NCI-H2081 (cell line): ENCODE measurements around the gene SLC10A2.
"Not testable (repeated sequence)": the region's sequence is repeated elsewhere in the genome, so short reads cannot be mapped to it uniquely, and the experiment has no call there.

Source experiments
- DNase-seq, 2 experiments: peaks; one replicate each; lab custom pipeline; 2025; lab: John Stamatoyannopoulos, UW

SLC10A2 gene, protein sequence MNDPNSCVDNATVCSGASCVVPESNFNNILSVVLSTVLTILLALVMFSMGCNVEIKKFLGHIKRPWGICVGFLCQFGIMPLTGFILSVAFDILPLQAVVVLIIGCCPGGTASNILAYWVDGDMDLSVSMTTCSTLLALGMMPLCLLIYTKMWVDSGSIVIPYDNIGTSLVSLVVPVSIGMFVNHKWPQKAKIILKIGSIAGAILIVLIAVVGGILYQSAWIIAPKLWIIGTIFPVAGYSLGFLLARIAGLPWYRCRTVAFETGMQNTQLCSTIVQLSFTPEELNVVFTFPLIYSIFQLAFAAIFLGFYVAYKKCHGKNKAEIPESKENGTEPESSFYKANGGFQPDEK

DNA sequence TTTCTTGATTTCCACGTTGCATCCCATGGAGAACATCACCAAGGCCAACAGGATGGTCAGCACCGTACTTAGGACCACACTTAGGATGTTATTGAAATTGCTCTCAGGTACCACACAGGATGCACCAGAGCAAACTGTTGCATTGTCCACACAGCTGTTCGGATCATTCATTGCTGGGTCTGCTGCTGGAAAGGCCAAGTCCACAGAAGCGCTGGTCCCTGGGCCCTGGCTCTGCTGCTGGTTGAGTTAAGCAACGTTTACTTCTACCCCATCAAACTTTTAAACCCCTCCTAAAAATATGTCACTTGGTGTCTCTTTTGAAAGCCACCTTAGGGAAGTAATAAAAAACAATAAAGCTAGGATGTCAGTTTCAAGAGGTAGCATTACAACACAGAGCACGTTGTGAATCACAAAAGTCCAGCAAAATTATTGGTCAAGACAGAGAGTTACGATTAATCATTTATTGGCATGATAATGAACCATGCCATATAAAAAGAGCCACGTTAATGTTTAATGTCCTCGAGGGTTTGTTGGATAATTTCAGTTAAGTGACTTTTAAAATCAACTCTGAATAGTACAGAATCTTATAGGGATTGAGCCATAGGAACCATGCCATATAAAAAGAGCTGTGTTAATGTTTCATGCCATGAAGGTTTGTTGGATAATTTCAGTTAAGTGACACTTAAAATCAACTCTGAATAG, at the start of gene SLC10A2:
TSS of gene SLC10A2 (minus strand) at position 339 of the 702 bp plus-strand sequence. CDS start at position 171, 168 bp downstream.
- no peak for DNase-seq

GRCh38 chr13:103107580-103107979, 41.4 kb upstream of the SLC10A2 start:
- DNase-seq: no peak

GRCh38 chr13:103104340-103104739, 38.1 kb upstream of the SLC10A2 start:
- no peak for DNase-seq

- DNase-seq: not testable (repeated sequence)
Measured at GRCh38 chr13:103103456-103103855, 37.2 kb upstream of the SLC10A2 start.

- no peak for DNase-seq
Measured at GRCh38 chr13:103102482-103102881, 36.3 kb upstream of the SLC10A2 start.

GRCh38 chr13:103101901-103102300, 35.7 kb upstream of the SLC10A2 start:
- DNase-seq: no peak

- no peak for DNase-seq
Measured at GRCh38 chr13:103101500-103101899, 35.3 kb upstream of the SLC10A2 start.

GRCh38 chr13:103100830-103101229, 34.6 kb upstream of the SLC10A2 start:
- DNase-seq: no peak

DNA sequence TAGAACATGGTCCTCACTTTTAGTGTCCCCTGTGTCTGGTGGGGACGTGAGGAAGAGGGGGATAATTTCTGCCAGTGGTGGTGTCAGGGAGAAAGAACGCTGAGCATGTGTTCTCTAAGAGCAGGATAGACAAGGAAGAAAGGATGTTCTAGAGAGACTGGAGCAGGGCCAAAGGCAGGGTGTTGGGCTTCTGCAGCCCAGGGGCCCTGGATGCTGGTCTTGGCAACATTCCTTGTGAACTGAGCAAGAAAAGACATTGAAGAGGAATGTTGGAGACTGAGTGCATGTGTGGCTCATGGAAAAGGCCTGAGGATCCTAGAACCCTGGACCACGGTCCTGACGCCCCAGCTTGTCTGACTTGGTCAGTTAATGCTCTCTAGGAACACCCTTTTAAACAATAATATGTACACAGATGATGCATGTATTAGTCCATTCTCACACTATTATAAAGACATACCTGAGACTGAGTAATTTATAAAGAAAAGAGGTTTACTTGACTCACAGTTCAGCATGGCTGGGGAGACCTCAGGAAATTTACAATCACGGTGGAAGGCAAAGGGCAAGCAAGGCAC, 33.6 kb upstream of the SLC10A2 start:
- DNase-seq: no peak

DNA sequence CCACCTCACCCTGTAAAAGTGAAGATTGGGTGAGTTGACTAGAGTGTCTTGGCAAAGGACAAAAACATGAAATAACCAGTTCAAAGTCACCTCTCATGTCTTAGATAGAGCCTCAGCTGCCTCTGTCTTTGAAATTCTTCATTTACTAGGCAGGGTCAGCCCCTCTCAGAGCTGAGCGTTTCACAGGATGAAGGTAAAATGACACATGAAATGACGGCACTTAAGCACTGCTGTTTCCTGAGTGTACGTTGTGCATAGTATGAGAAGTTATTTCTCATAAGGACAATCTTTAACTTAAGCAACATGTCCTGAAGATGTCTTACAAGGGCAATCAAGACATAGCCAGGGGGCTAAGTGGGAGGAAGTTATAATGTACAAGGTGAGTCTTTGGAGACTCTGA, 32.3 kb upstream of the SLC10A2 start:
- DNase-seq: no peak

GRCh38 chr13:103097366-103097928, 31.2 kb upstream of the SLC10A2 start:
- DNase-seq: no peak

- DNase-seq: not testable (repeated sequence)
Measured at GRCh38 chr13:103093649-103094048, 27.4 kb upstream of the SLC10A2 start.

DNA sequence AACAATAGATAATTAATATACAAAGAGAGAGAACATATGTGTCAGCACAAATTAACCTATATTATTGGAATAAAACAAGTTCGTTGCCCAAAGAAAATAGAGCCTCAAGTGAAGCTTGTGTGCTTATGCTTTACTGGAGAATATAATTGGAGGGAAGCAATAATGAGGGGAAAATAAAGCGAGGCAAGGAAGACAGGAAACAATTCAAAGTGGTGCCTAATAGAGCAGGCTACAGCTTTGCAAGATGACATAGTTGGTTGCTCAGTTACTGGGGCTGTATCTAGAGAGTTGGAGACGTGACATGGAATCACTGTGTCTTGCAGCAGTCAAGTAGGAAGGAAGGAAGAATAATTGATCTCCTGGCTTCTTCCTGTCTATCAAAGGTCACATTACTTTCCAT, 21.1 kb upstream of the SLC10A2 start:
- no peak for DNase-seq

DNA sequence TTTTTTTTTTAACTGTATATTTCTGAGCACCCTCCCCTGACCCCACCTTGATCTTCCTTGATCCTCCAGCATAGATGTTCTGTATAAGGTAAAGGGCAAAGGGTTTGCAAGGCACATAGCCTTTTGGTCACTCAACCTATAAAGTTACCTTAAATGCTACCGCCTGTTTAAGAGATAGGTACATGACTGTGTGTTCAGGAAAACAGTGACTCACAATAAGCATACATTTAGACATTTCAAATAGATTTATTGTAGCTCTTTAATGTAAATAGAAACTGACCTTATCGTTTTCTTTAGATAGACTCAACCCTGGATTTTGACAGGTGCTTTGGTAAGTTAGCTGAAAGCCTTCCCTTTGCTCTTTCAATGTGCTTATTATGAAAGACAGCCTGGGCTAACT, 15.2 kb upstream of the SLC10A2 start:
- DNase-seq: no peak

GRCh38 chr13:103078158-103078557, 11.9 kb upstream of the SLC10A2 start:
- no peak for DNase-seq

- DNase-seq: no peak
Measured at GRCh38 chr13:103068836-103069235, 2.6 kb upstream of the SLC10A2 start.

DNA sequence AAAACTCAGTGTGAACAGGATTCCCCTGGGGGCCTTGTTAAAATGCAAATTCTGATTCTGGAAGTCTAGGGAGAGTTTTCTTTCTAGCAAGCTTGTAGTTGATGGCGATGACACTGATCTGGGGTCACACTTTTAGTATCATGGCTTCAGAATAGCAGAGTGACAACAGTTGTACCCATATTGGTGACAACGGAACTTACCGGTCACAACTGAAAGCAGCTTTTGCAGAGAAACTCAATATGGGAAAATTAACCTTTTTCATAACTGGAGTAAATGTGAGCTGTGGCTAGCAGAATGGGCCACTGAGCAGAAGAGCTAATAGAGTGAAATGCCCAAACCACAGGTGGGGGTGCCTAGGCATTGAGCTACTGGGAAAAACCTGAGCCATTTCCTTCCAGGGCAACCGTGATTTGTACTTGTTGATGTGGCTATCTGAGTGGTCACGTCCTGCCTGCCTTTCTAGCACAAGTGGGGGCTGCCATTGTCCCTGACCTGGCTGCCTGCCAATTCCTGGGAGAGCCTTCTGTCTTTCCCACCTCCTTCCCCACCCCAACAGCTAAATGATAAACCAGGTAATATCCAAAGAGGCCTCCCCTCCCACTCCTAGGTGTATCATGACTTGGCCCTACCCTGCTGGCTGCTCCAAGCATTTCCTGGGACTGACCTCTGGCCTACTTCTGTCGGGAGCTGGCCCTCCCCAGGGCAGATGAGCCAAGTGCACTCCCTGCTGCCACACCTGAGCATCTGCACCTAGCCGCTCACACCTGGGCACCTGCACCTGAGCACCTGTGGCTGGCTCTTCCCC, 1.7 kb upstream of the SLC10A2 start:
- DNase-seq: no peak

DNA sequence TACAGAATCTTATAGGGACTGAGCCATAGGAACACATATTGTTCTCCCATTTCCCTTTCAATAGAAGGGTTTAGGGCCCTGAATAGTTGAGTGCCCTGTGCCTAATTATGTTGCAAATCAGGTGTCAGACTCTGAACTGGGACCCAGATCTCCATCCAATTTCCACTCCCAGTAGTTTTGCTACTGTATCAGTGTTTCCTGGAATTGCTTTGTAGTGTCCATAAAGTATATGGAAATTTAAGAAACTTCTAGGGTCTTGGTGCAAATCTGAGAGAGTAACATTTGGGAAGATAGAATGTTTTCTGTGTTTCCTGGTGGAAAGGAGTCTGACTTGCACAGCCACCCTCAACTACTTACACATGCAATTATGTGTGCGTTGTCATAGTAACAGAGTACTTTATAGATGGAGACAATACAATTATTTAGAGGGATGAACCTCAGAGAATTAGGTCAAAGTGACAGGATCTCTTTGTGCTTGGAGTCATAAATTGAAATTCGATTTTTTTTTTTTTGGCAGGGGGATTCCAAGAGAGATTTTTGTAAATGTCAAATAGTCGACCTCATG, 646 bp upstream of the SLC10A2 start:
- DNase-seq: no peak

DNA sequence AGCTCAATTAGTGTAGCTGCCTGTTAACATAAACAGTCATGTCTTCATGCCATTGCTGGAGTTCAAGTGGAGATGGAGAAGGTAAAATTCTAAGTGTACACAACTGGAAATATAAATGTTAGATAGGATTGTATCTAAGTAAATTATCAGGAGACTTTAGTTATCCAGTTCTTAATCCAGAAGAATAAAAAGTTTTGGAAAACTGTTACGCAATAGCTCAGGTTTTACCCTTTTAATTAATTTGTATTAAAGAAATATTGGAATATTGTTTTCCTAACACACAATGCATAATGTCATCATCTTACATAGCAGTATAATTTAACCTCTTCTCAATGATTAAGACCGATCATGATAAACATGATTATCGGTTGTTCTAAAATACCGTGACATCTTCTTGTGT, 2.8 kb downstream of the SLC10A2 start:
- no peak for DNase-seq

DNA sequence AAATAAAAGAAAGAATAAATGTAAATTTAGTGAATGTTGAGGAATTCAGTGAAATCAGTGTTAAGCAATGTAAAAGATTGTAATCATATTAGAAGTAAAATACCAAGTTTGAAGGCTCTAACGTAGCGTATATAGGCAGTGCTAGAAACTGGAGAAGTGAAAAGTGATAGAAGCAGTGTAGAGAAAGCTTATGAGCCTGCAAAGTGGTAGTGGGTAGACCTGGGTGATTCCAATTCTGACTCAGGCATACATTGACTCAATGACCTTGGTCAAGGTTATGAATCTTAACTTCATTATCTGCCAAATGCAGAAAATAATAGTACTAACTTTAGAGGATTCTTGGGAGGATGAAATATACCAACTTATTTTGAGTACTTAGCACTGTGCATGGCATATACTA, 4.1 kb downstream of the SLC10A2 start:
- DNase-seq: no peak

DNA sequence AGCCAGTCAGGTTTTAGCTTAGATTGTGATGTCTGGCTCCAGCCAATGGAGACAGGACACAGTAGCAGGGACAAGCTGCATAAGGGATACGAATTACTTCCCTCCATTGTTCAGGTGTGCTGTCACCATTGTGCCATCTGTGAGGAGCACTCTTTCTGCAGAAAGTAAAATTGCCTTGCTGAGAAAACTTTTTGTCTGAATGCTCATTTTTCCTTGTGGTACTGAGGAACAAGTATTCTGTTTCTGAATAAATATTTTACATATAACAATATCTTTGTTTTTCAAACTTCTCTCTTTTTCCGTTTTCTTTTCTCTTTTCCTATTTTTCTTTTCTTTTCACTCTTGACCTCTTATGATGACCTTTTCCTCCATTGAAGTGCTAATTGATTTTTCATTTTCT, 10.2 kb downstream of the SLC10A2 start:
- no peak for DNase-seq

DNA sequence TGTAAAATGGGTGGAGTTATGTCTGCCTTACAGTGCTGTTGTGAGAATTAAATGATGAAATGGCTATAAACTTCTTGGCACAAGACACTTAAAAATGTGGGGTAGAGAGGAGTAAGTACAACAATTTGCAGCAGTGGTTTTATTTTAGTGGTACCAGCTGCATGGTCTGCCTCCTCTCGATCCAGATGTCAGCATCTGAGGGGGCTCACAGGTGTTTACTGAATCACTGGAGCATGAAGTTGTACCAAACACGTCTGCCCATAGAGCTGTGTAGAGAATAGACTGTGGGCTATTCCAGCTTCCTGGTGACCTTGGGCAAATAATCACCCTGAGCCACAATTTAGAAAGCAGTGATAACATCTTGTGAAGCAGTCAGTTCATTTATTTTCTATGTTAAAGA, 11.1 kb downstream of the SLC10A2 start:
- DNase-seq: no peak
